ENCODE measurements around the gene IL17C. TPM values are rescaled to one million over a fixed set of nuclear protein-coding genes. Genes with fewer than 3 reads are reported as not detected.

The IL17C gene
- total and polyA plus RNA-seq, 3 donors from 2014 or later: 0.75 to 1.5 (median 0.99) TPM

GRCh38 chr16:88645941-88646340 lies 7.6 kb downstream of the IL17C start:
- 90 to 95% methylated on average over 23 of the region's 23 CpGs for WGBS, 2 donors
- Histone ChIP-seq H3K4me1 (peaks cover under 1% of the 10 kb centered on the region), H3K27me3 (no peaks in the 10 kb centered on the region), H3K4me3 (no peak overlapping the region), H3K36me3 (ENCODE audit: low read depth, missing control alignments) (no peaks in the 10 kb centered on the region), H3K9me3 (no peaks in the 10 kb centered on the region), H3K27ac (no peak overlapping the region)
- intact Hi-C loops (cut with DNase I; ENCODE audit: low total_unique reads): no loop called here
- TF ChIP-seq CTCF (IDR thresholded peaks at IDR 0.05) (no peak), POLR2A (IDR thresholded peaks at IDR 0.05) (no peak)
- DNase-seq: no peak

GRCh38 chr16:88646345-88647034 lies 8.1 kb downstream of the IL17C start:
- no peak for DNase-seq
- no peaks in the 10 kb centered on the region for H3K9me3 ChIP-seq
- intact Hi-C loops (cut with DNase I; ENCODE audit: low total_unique reads): no loop called here
- H3K27ac ChIP-seq: no peak overlapping the region
- 78 to 86% methylated on average over 16 to 28 of the region's 28 CpGs for WGBS, 2 donors
- H3K27me3 ChIP-seq: no peaks in the 10 kb centered on the region
- TF ChIP-seq CTCF (IDR thresholded peaks at IDR 0.05) (no peak), POLR2A (IDR thresholded peaks at IDR 0.05) (no peak)
- H3K4me1 ChIP-seq: peaks cover 5% of the 10 kb centered on the region
- H3K36me3 ChIP-seq (ENCODE audit: low read depth, missing control alignments): no peaks in the 10 kb centered on the region
- H3K4me3 ChIP-seq: no peak overlapping the region

- WGBS, 2 donors: 96 to 98% methylated on average over 8 to 17 of the region's 22 CpGs
- H3K27ac ChIP-seq: no peak overlapping the region
Measured at GRCh38 chr16:88647178-88648070, 9.1 kb downstream of the IL17C start.

GRCh38 chr16:88649195-88649923 lies 11.0 kb downstream of the IL17C start:
- no peak overlapping the region for H3K27ac ChIP-seq
- intact Hi-C loops (cut with DNase I; ENCODE audit: low total_unique reads): no loop called here
- WGBS, 2 donors: 80 to 82% methylated on average over 9 to 20 of the region's 20 CpGs
- H3K27me3 ChIP-seq: no peaks in the 10 kb centered on the region
- H3K4me1 ChIP-seq: peaks cover 5% of the 10 kb centered on the region
- H3K9me3 ChIP-seq: no peaks in the 10 kb centered on the region
- no peaks in the 10 kb centered on the region for H3K36me3 ChIP-seq (ENCODE audit: low read depth, missing control alignments)
- no peak for DNase-seq
- H3K4me3 ChIP-seq: no peak overlapping the region
- TF ChIP-seq CTCF (IDR thresholded peaks at IDR 0.05) (no peak), POLR2A (IDR thresholded peaks at IDR 0.05) (no peak)

More at GRCh38 chr16:88647178-88648070, 9.1 kb downstream of the IL17C start:
- TF ChIP-seq POLR2A (IDR thresholded peaks at IDR 0.05) (no peak), CTCF (IDR thresholded peaks at IDR 0.05) (no peak)
- Histone ChIP-seq H3K4me3 (no peak overlapping the region), H3K4me1 (peaks cover 5% of the 10 kb centered on the region), H3K27me3 (no peaks in the 10 kb centered on the region), H3K9me3 (no peaks in the 10 kb centered on the region), H3K36me3 (ENCODE audit: low read depth, missing control alignments) (no peaks in the 10 kb centered on the region)
- intact Hi-C loops (cut with DNase I; ENCODE audit: low total_unique reads): no loop called here
- no peak for DNase-seq

All from testis (tissue), 3 donors.